Ishikawa (cell line): ENCODE results near the gene PHLDA2.

Experiments used
- CEBPB ChIP-seq: IDR thresholded peaks from 2 replicates; pipeline ENCODE4 v1.6.1; 2012
- CREB1 ChIP-seq: IDR thresholded peaks from 2 replicates; pipeline ENCODE4 v1.6.1; 2012; ENCODE audit warnings: low read depth
- EGR1 ChIP-seq: IDR thresholded peaks from 2 replicates; pipeline ENCODE4 v1.6.1; 2012
- EP300 ChIP-seq: IDR thresholded peaks from 2 replicates; pipeline ENCODE4 v1.6.1; 2012; ENCODE audit warnings: borderline replicate concordance
- FOXM1 ChIP-seq: IDR thresholded peaks from 2 replicates; pipeline ENCODE4 v1.6.1; 2012; ENCODE audit warnings: low read depth, borderline replicate concordance
- NFIC ChIP-seq: IDR thresholded peaks from 2 replicates; pipeline ENCODE4 v1.6.1; 2012
- RAD21 ChIP-seq: IDR thresholded peaks from 2 replicates; pipeline ENCODE4 v1.6.1; 2012; ENCODE audit warnings: low read depth
- TAF1 ChIP-seq: IDR thresholded peaks from 2 replicates; pipeline ENCODE4 v1.6.1; 2012; ENCODE audit warnings: low read depth, mild to moderate bottlenecking
- TCF12 ChIP-seq: IDR thresholded peaks from 2 replicates; pipeline ENCODE4 v1.6.1; 2012; ENCODE audit warnings: low read depth
- TEAD4 ChIP-seq: IDR thresholded peaks from 2 replicates; pipeline ENCODE4 v1.6.1; 2012
- USF1 ChIP-seq: IDR thresholded peaks from 2 replicates; pipeline ENCODE4 v1.6.1; 2012
- YY1 ChIP-seq: IDR thresholded peaks from 2 replicates; pipeline ENCODE4 v1.6.1; 2012; ENCODE audit warnings: low read depth
- ZBTB7A ChIP-seq: IDR thresholded peaks from 2 replicates; pipeline ENCODE4 v1.6.1; 2012; ENCODE audit warnings: low read depth
- TF ChIP-seq, protein P1 (sequence below): IDR thresholded peaks from 2 replicates; pipeline ENCODE4 v1.6.1; 2012
- TF ChIP-seq, protein P2 (sequence below): IDR thresholded peaks from 2 replicates; pipeline ENCODE4 v1.6.1; 2012; ENCODE audit warnings: low read depth, mild to moderate bottlenecking

The PHLDA2 gene

GRCh38 chr11:2889362-2890273, 39.6 kb downstream of the PHLDA2 start:
- no peak for TF ChIP-seq USF1
- TF ChIP-seq TEAD4: no peak

GRCh38 chr11:2888266-2888968, 40.8 kb downstream of the PHLDA2 start:
- TF ChIP-seq TAF1 (no peak), TEAD4 (peak; percentile 31; the same call in 1 of the 2 replicates), ZBTB7A (no peak), RAD21 (peak; percentile 99), YY1 (no peak), CEBPB (no peak)
- TF ChIP-seq, protein P1, sequence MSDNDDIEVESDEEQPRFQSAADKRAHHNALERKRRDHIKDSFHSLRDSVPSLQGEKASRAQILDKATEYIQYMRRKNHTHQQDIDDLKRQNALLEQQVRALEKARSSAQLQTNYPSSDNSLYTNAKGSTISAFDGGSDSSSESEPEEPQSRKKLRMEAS: 0 out of 2 replicates have a peak, but pooled peaks have one; percentile 16

DNA sequence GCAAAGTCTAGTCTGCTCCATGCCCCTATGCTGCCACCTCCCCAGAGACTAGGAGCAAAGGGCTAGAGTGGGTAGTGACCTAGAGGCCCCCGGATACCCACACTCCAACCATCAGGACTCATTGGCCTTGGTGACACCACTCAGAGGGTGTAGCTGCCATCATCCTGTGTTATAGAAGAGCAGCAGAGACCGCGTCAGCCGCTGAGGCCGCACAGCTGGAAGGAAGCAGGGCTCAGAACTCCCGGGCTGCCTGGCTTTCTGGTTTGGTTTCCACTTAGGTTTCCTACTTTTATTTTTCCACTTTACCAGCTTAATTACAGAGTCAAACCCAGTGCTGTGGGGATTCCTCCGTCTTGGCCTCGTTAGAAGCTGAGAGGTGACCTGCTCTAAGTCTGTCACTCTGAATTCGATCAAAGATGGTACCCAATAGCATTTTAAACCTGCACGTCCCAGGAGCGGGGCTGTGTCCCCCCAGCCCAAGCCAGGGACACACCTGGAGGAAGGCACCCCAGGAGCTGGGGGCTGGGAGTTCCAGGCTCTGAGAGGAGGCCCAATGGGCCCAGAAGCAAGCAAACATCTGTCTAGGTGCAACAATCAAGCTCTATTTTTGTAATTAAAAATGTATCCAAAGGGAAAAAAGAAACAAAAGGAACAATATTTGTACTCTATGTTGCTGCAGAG, 41.6 kb downstream of the PHLDA2 start:
- TF ChIP-seq, protein P1: no peak
- TF ChIP-seq TCF12 (no peak), USF1 (no peak), YY1 (no peak), CREB1 (no peak), NFIC (no peak), TEAD4 (no peak), EP300 (no peak), FOXM1 (no peak), RAD21 (no peak), EGR1 (no peak), ZBTB7A (no peak), TAF1 (no peak), CEBPB (no peak)
- TF ChIP-seq, protein P2, sequence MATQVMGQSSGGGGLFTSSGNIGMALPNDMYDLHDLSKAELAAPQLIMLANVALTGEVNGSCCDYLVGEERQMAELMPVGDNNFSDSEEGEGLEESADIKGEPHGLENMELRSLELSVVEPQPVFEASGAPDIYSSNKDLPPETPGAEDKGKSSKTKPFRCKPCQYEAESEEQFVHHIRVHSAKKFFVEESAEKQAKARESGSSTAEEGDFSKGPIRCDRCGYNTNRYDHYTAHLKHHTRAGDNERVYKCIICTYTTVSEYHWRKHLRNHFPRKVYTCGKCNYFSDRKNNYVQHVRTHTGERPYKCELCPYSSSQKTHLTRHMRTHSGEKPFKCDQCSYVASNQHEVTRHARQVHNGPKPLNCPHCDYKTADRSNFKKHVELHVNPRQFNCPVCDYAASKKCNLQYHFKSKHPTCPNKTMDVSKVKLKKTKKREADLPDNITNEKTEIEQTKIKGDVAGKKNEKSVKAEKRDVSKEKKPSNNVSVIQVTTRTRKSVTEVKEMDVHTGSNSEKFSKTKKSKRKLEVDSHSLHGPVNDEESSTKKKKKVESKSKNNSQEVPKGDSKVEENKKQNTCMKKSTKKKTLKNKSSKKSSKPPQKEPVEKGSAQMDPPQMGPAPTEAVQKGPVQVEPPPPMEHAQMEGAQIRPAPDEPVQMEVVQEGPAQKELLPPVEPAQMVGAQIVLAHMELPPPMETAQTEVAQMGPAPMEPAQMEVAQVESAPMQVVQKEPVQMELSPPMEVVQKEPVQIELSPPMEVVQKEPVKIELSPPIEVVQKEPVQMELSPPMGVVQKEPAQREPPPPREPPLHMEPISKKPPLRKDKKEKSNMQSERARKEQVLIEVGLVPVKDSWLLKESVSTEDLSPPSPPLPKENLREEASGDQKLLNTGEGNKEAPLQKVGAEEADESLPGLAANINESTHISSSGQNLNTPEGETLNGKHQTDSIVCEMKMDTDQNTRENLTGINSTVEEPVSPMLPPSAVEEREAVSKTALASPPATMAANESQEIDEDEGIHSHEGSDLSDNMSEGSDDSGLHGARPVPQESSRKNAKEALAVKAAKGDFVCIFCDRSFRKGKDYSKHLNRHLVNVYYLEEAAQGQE: no peak

- TF ChIP-seq TEAD4: no peak
- no peak for TF ChIP-seq YY1
These were observed 42.3 kb downstream of the PHLDA2 start for GRCh38 chr11:2886936-2887335.

DNA sequence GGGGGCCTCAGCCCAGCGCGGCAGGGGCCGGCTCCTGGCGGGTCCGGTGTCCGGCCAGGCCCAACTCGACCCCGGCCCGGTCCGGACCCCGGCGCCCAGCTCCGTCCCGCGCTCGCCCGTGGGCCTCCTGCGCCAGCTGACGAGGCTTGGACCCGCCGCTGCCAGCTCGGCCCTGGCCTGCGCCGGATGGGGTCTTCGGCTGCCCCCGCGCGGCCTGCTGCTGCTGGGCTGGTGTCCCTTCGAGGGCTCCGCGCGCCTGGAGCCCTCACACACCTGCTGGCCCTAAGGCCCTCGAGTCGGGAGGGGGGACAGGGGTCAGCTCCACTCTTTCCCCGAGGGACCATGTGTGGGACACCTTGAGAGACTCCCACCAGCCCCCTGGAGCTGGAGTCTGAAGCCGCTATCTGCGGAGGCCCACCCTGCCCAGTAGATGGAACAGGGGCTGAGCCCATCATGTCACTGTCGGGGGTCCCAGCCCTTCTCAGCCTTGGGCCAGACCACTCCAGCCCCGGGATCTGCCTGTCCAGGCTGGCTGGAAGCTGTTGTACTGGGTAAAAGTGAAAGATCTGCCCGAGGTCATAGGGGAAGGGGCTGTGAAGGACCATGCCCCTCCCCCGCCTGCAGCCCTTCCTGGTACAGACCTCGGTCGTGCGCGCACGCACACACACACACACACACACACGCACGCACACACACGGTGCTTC, 42.9 kb downstream of the PHLDA2 start:
- TF ChIP-seq USF1 (no peak), EP300 (no peak), FOXM1 (no peak), CREB1 (no peak), RAD21 (peak; percentile 29; the same call in 1 of the 2 replicates), ZBTB7A (peak; percentile 79), CEBPB (no peak), TAF1 (no peak)
- TF ChIP-seq, protein P1: peak; percentile 20; the same call in 1 of the 2 replicates

- TF ChIP-seq TAF1: peak; percentile 61; the same call in 1 of the 2 replicates
- TF ChIP-seq NFIC: 0 out of 2 replicates have a peak, but pooled peaks have one; percentile 3
- no peak for TF ChIP-seq ZBTB7A
- TF ChIP-seq, protein P1: peak; percentile 81; the same call in 1 of the 2 replicates
- TF ChIP-seq FOXM1: no peak
- peak; percentile 48 for TF ChIP-seq TEAD4
- peak; percentile 48; the same call in 1 of the 2 replicates for TF ChIP-seq YY1
- TF ChIP-seq USF1: no peak
- TF ChIP-seq, protein P2: no peak
- TF ChIP-seq CEBPB: no peak
- no peak for TF ChIP-seq EGR1
- no peak; the same call in 1 of the 2 replicates for TF ChIP-seq TCF12
- TF ChIP-seq EP300: 0 out of 2 replicates have a peak, but pooled peaks have one; percentile 8
- no peak for TF ChIP-seq RAD21
- no peak for TF ChIP-seq CREB1
These were observed 43.5 kb downstream of the PHLDA2 start, which contains the start of gene CDKN1C for GRCh38 chr11:2885678-2886081. TSS of gene CDKN1C (minus strand) at chr11:2885775. CDS start at chr11:2885456, 319 bp downstream.
